Measurements from ENCODE around the gene KMT2D.

Gene KMT2D

GRCh38 chr12:49060237-49061156 lies at the start of gene KMT2D:
KMT2D (minus strand) TSS chr12:49060794; CDS start chr12:49055324, 5,470 bp downstream.
- DNase-seq = peak; percentile 80 to 85

GRCh38 chr12:49109641-49110463 lies 49.3 kb upstream of the KMT2D start:
- no peak for DNase-seq

GRCh38 chr12:49108958-49109404 lies 48.4 kb upstream of the KMT2D start:
- peak in 1 of 2 donors; percentile 35 for DNase-seq

- DNase-seq = no peak
These were observed 45.0 kb upstream of the KMT2D start for GRCh38 chr12:49105504-49106084.

- DNase-seq = no peak
These were observed 44.2 kb upstream of the KMT2D start for GRCh38 chr12:49104822-49105221.

GRCh38 chr12:49100380-49100779 lies 39.8 kb upstream of the KMT2D start:
- DNase-seq = no peak

- no peak for DNase-seq
These were observed 38.1 kb upstream of the KMT2D start for GRCh38 chr12:49098703-49099102.

- DNase-seq = peak; percentile 12 to 45
These were observed 37.4 kb upstream of the KMT2D start for GRCh38 chr12:49098035-49098451.

GRCh38 chr12:49097381-49097780 lies 36.8 kb upstream of the KMT2D start:
- DNase-seq = no peak

- no peak for DNase-seq
These were observed 34.4 kb upstream of the KMT2D start for GRCh38 chr12:49094975-49095365.

GRCh38 chr12:49094160-49094974 lies 33.8 kb upstream of the KMT2D start, which contains the start of gene DHH:
DHH (minus strand) TSS chr12:49094801; CDS start chr12:49094512, 289 bp downstream.
- DNase-seq = no peak

- no peak for DNase-seq
These were observed 33.2 kb upstream of the KMT2D start for GRCh38 chr12:49093792-49094159.

GRCh38 chr12:49092816-49093406 lies 32.3 kb upstream of the KMT2D start:
- no peak for DNase-seq

- no peak for DNase-seq
These were observed 31.7 kb upstream of the KMT2D start for GRCh38 chr12:49092086-49092815.

GRCh38 chr12:49091836-49092085 lies 31.2 kb upstream of the KMT2D start:
- no peak for DNase-seq

- DNase-seq = no peak
These were observed 30.7 kb upstream of the KMT2D start for GRCh38 chr12:49091056-49091835.

GRCh38 chr12:49089821-49090773 lies 29.5 kb upstream of the KMT2D start:
- DNase-seq = peak in 1 of 2 donors; percentile 18

- DNase-seq = no peak
These were observed 28.3 kb upstream of the KMT2D start for GRCh38 chr12:49088932-49089330.
